ENCODE measurements around the gene MT1A. TPM values are rescaled to one million over a fixed set of nuclear protein-coding genes. Genes with fewer than 3 reads are reported as not detected.

Gene MT1A
- total and polyA plus RNA-seq, 10 of the 15 experiments (the other 5 are each of a cell fraction or from before 2014, with no cell fraction given): not detected

GRCh38 chr16:56677474-56677873 lies 39.0 kb downstream of the MT1A start:
- in situ Hi-C loops (cut with MboI): loop anchor here (25.0 kb wide), 1 partner anchor 740 kb away; no protein-coding TSS in a partner anchor
- POLR2A ChIA-PET: no interaction called here

More at GRCh38 chr16:56677474-56677873, 39.0 kb downstream of the MT1A start:
- Histone ChIP-seq H3K9ac (ENCODE audit: control insufficient read depth, insufficient read depth, low read length) (no peak overlapping the region), H3K27me3 (replicated peaks in 1 of 2; ENCODE audit: control insufficient read depth in 2 of 2, insufficient read depth in 2 of 2, low read length in 1 of 2) (peaks cover 0 to 4% of the 10 kb centered on the region in 2 experiments; a peak in 3 of 4 replicates), H3K9me3 (replicated peaks; ENCODE audit: control insufficient read depth, insufficient read depth, low read length) (no peaks in the 10 kb centered on the region), H3K4me1 (ENCODE audit: control insufficient read depth, insufficient read depth, low read length) (peaks cover 6% of the 10 kb centered on the region), H4K20me1 (ENCODE audit: control insufficient read depth, insufficient read depth) (no peaks in the 10 kb centered on the region), H3K4me3 (no peak overlapping the region), H3K27ac (ENCODE audit: control insufficient read depth, insufficient read depth) (no peak overlapping the region), H3K79me2 (ENCODE audit: control insufficient read depth, insufficient read depth, low read length) (no peaks in the 10 kb centered on the region), H2AFZ (ENCODE audit: control insufficient read depth, low read depth, low read length) (no peak overlapping the region), H3K36me3 (ENCODE audit: control insufficient read depth in 2 of 2, insufficient read depth in 2 of 2, low read length in 1 of 2) (no peaks in the 10 kb centered on the region), H3K4me2 (ENCODE audit: control insufficient read depth, insufficient read depth) (no peak overlapping the region)
- FAIRE-seq (no peak), DNase-seq (ENCODE audit: low read depth, low spot score) (no peak), ATAC-seq (no peak)
- TF ChIP-seq WRNIP1 (IDR thresholded peaks at IDR 0.05; ENCODE audit: borderline replicate concordance, low read depth, low read length) (no peak), E4F1 (IDR thresholded peaks at IDR 0.05; ENCODE audit: borderline replicate concordance, partially characterized antibody) (no peak), ZBTB4 (CRISPR knock-in tag; IDR thresholded peaks at IDR 0.05) (no peak), ETV6 (conservative IDR thresholded peaks at IDR 0.05 in 1 of 2, IDR thresholded peaks at IDR 0.05 in 1 of 2; ENCODE audit: borderline replicate concordance in 1 of 2, low read depth in 1 of 2) (no peak), RAD21 (IDR thresholded peaks at IDR 0.05; ENCODE audit: insufficient read depth, low read depth, low read length) (no peak), SIN3A (IDR thresholded peaks at IDR 0.05; ENCODE audit: low read depth, low read length) (no peak), SREBF1 (IDR thresholded peaks at IDR 0.05; ENCODE audit: low read length) (no peak), NFIC (IDR thresholded peaks at IDR 0.05; ENCODE audit: low read depth, low read length) (no peak), ZZZ3 (IDR thresholded peaks at IDR 0.05; ENCODE audit: control insufficient read depth, insufficient read length, low read depth) (no peak), SIX5 (IDR thresholded peaks at IDR 0.05; ENCODE audit: low read depth, low read length, severe bottlenecking) (no peak), ZNF217 (IDR thresholded peaks at IDR 0.05) (no peak), ATF2 (IDR thresholded peaks at IDR 0.05; ENCODE audit: low read length) (no peak)
- ChIA-PET CTCF (interaction anchor here (2.7 kb wide), 1 partner anchor 24 kb away, joined by 15 read pairs; no protein-coding TSS in a partner anchor), SMC1A (ENCODE audit: uncharacterized antibody, unreplicated experiment) (no interaction called here), RAD21 (ENCODE audit: unreplicated experiment) (interaction anchor here (1.2 kb wide), 1 partner anchor 24 kb away, joined by 3 read pairs; no protein-coding TSS in a partner anchor)
- intact Hi-C loops (cut with micrococcal nuclease; ENCODE audit: unreplicated experiment): no loop called here
- BruUV-seq (replicated peaks): no TSS peak
- WGBS (ENCODE audit: insufficient coverage, insufficient replicate concordance, low lambda C conversion rate, missing lambda C conversion rate): 42% methylated on average over 3 of the region's 3 CpGs

All from GM12878 (cell line).